ENCODE data around the gene LMNTD2.
"Not testable (repeated sequence)": the region's sequence is repeated elsewhere in the genome, so short reads cannot be mapped to it uniquely, and the experiment has no call there.

The LMNTD2 gene

DNA sequence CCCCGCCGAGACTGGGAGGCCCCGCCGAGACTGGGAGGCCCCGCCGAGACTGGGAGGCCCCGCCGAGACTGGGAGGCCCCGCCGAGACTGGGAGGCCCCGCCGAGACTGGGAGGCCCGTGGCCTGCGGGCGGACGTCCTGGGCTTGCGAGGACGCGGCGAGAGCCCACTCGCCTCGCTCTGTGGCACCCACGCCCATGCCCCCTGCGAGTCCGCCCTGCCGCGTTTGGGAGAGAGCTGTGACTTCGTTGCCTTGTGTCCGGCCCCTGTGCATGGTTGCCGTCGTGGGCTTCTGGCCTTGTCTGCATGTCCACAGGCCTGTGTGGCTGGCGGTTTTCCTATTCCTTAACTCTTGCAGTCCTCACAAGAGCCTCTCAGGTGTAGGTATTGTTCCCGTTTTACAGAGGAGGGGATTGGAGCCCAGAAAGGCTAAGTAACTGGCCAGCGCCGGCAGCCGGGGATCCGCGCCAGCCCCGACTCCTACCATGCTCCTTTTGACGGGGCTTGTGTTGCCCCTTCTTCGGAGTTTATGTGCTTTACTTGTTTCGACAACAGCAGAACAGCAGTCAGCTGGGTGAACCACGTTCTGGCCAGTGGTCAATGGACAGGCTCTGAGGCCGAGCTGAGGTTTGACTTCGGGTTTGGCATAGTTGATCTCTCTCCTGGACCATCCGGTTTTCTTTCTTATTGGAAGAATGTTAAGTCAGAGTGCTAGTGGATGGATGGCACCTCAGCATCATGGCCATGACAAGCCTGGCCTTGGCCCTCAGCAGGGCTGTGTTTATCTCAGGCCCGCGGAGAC is 16.5 kb upstream of the LMNTD2 start:
- ATAC-seq (ENCODE audit: low read depth) (no peak), DNase-seq (ENCODE audit: low spot score) (no peak)
- peaks cover 15% of the 10 kb centered on the region for H3K4me1 ChIP-seq (ENCODE audit: insufficient read depth, poor library complexity, severe bottlenecking)
- peak overlapping the region; percentile 77 for H3K27ac ChIP-seq (ENCODE audit: poor library complexity, severe bottlenecking)
- H3K27me3 ChIP-seq (ENCODE audit: insufficient read depth, poor library complexity, severe bottlenecking), result no peaks in the 10 kb centered on the region
- H3K4me3 ChIP-seq (ENCODE audit: severe bottlenecking), result peak overlapping the region; percentile 65
- TF ChIP-seq, protein P1, sequence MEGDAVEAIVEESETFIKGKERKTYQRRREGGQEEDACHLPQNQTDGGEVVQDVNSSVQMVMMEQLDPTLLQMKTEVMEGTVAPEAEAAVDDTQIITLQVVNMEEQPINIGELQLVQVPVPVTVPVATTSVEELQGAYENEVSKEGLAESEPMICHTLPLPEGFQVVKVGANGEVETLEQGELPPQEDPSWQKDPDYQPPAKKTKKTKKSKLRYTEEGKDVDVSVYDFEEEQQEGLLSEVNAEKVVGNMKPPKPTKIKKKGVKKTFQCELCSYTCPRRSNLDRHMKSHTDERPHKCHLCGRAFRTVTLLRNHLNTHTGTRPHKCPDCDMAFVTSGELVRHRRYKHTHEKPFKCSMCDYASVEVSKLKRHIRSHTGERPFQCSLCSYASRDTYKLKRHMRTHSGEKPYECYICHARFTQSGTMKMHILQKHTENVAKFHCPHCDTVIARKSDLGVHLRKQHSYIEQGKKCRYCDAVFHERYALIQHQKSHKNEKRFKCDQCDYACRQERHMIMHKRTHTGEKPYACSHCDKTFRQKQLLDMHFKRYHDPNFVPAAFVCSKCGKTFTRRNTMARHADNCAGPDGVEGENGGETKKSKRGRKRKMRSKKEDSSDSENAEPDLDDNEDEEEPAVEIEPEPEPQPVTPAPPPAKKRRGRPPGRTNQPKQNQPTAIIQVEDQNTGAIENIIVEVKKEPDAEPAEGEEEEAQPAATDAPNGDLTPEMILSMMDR (IDR thresholded peaks at IDR 0.05; ENCODE audit: poor library complexity, severe bottlenecking), result no peak
- peaks cover 27% of the 10 kb centered on the region for H3K36me3 ChIP-seq (ENCODE audit: low read depth)
- H3K9me3 ChIP-seq (ENCODE audit: severe bottlenecking), result no peaks in the 10 kb centered on the region

GRCh38 chr11:575996-576768 is 15.6 kb upstream of the LMNTD2 start, which contains the start of gene PHRF1:
Gene PHRF1, plus strand, starts transcription at chr11:576470. Its CDS starts 5,043 bp downstream, at chr11:581513.
- Histone ChIP-seq H3K36me3 (ENCODE audit: low read depth) (peaks cover 18% of the 10 kb centered on the region), H3K27me3 (ENCODE audit: insufficient read depth, poor library complexity, severe bottlenecking) (no peaks in the 10 kb centered on the region), H3K4me3 (ENCODE audit: severe bottlenecking) (peak within 1 kb of the TSS; percentile 65), H3K9me3 (ENCODE audit: severe bottlenecking) (no peaks in the 10 kb centered on the region), H3K4me1 (ENCODE audit: insufficient read depth, poor library complexity, severe bottlenecking) (peaks cover 15% of the 10 kb centered on the region), H3K27ac (ENCODE audit: poor library complexity, severe bottlenecking) (peak within 1 kb of the TSS; percentile 77)
- TF ChIP-seq, protein P1 (IDR thresholded peaks at IDR 0.05; ENCODE audit: poor library complexity, severe bottlenecking), result no peak
- DNase-seq (ENCODE audit: low spot score) (peak; percentile 96), ATAC-seq (ENCODE audit: low read depth) (peak; percentile 85)

- DNase-seq (ENCODE audit: low spot score) (no peak), ATAC-seq (ENCODE audit: low read depth) (peak; percentile 49)
- Histone ChIP-seq H3K4me1 (ENCODE audit: insufficient read depth, poor library complexity, severe bottlenecking) (peaks cover 15% of the 10 kb centered on the region), H3K36me3 (ENCODE audit: low read depth) (peaks cover 16% of the 10 kb centered on the region), H3K4me3 (ENCODE audit: severe bottlenecking) (peak overlapping the region; percentile 50), H3K27ac (ENCODE audit: poor library complexity, severe bottlenecking) (peak overlapping the region; percentile 77), H3K27me3 (ENCODE audit: insufficient read depth, poor library complexity, severe bottlenecking) (no peaks in the 10 kb centered on the region), H3K9me3 (ENCODE audit: severe bottlenecking) (no peaks in the 10 kb centered on the region)
- TF ChIP-seq, protein P1 (IDR thresholded peaks at IDR 0.05; ENCODE audit: poor library complexity, severe bottlenecking), result no peak
These were observed 14.9 kb upstream of the LMNTD2 start for GRCh38 chr11:575313-575995.

DNA sequence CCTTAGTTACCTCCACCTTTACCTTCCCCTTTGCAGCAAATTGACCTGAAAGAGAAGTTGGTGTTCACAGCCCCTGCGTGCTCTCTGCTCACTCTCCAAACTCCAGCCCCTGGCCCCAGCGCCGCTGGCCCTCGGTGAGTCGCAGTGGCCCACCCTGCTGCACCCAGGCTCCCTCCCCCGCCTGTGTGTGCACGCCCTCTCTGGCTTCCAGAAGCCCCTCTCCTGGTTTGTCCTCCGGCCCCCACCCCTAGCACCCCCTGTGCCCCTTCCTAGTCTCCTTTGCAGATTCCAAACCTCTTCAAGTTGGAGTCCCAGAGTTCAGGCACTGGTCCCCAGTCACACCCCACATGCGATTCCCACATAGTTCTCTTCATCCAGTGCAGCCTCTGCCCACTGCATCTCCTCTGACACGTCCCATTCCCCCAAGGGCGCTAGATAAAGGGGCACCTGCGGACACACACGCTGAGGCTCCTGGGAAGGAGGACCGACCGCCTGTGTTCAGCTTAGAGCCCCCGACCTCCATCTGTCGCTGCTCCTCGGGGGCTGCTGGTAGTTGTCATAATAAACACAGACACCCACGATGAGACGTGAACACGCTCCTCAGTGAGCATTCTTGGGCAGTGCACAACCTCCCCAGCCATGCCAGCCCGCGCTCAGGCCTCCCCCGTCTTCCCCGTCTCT is 14.2 kb upstream of the LMNTD2 start:
- no peaks in the 10 kb centered on the region for H3K9me3 ChIP-seq (ENCODE audit: severe bottlenecking)
- no peaks in the 10 kb centered on the region for H3K27me3 ChIP-seq (ENCODE audit: insufficient read depth, poor library complexity, severe bottlenecking)
- DNase-seq (ENCODE audit: low spot score) (no peak), ATAC-seq (ENCODE audit: low read depth) (no peak)
- H3K4me3 ChIP-seq (ENCODE audit: severe bottlenecking), result peak overlapping the region; percentile 50
- H3K4me1 ChIP-seq (ENCODE audit: insufficient read depth, poor library complexity, severe bottlenecking), result peaks cover 15% of the 10 kb centered on the region
- TF ChIP-seq, protein P1 (IDR thresholded peaks at IDR 0.05; ENCODE audit: poor library complexity, severe bottlenecking), result no peak
- peak overlapping the region; percentile 77 for H3K27ac ChIP-seq (ENCODE audit: poor library complexity, severe bottlenecking)
- H3K36me3 ChIP-seq (ENCODE audit: low read depth), result peaks cover 16% of the 10 kb centered on the region

DNA sequence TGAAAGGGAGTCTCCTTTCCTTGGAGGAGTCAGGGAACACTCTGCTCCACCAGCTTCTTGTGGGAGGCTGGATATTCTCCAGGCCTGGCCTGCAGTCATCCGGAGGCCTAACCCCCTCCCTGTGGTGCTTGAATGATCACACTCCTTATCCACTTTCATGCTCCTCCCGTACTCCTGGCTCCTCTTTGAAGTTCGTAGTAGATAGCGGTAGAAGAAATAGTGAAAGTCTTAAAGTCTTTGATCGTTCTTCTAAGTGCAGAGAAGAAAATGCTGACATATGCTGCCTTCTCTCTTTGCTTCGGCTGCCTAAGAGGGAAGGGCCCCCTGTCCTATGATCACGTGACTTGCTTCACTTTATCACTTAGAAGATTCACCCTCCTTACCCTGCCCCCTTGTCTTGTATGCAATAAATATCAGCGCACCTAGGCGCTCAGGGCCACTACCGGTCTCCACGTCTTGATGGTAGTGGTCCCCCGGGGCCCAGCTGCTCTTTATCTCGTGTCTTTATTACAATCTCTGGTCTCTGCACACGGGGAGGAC is 13.6 kb upstream of the LMNTD2 start:
- Histone ChIP-seq H3K4me1 (ENCODE audit: insufficient read depth, poor library complexity, severe bottlenecking) (peaks cover 15% of the 10 kb centered on the region), H3K4me3 (ENCODE audit: severe bottlenecking) (peak overlapping the region; percentile 50), H3K36me3 (ENCODE audit: low read depth) (peaks cover 16% of the 10 kb centered on the region)
- ATAC-seq (ENCODE audit: low read depth); H3K27me3 ChIP-seq (ENCODE audit: insufficient read depth, poor library complexity, severe bottlenecking); H3K9me3 ChIP-seq (ENCODE audit: severe bottlenecking); H3K27ac ChIP-seq (ENCODE audit: poor library complexity, severe bottlenecking); DNase-seq (ENCODE audit: low spot score): not testable (repeated sequence)
